BLaER1 (cell line): ENCODE measurements around the gene MAPKAPK2.

Experiments
- H3K27ac ChIP-seq: shearing (Covaris generic); formaldehyde crosslinking; 2 replicates; pipeline ENCODE4 v1.8.1; 2022
- H3K27me3 ChIP-seq: shearing (Covaris generic); formaldehyde crosslinking; 2 replicates; pipeline ENCODE4 v1.8.1; 2022
- H3K36me3 ChIP-seq: shearing (Covaris generic); formaldehyde crosslinking; 2 replicates; pipeline ENCODE4 v1.8.1; 2022
- H3K4me1 ChIP-seq: shearing (Covaris generic); formaldehyde crosslinking; 2 replicates; pipeline ENCODE4 v1.8.1; 2022
- H3K4me2 ChIP-seq: shearing (Covaris generic); formaldehyde crosslinking; 2 replicates; pipeline ENCODE4 v1.8.1; 2022
- H3K4me3 ChIP-seq: shearing (Covaris generic); formaldehyde crosslinking; 2 replicates; pipeline ENCODE4 v1.8.1; 2022
- H3K9ac ChIP-seq: shearing (Covaris generic); formaldehyde crosslinking; 2 replicates; pipeline ENCODE4 v1.8.1; 2022
- H3K9me3 ChIP-seq: shearing (Covaris generic); formaldehyde crosslinking; 2 replicates; pipeline ENCODE4 v1.8.1; 2022
- H4K20me1 ChIP-seq: shearing (Covaris generic); formaldehyde crosslinking; 2 replicates; pipeline ENCODE4 v1.8.1; 2022
- Cebpa-rat ChIP-seq: shearing (Covaris generic); IDR thresholded peaks from 2 replicates; pipeline ENCODE4 v1.8.1; 2022

Gene MAPKAPK2

DNA sequence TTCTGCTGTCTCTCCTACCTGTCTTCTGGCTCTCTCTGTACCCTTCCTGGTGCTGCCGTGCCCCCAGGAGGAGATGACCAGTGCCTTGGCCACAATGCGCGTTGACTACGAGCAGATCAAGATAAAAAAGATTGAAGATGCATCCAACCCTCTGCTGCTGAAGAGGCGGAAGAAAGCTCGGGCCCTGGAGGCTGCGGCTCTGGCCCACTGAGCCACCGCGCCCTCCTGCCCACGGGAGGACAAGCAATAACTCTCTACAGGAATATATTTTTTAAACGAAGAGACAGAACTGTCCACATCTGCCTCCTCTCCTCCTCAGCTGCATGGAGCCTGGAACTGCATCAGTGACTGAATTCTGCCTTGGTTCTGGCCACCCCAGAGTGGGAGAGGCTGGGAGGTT lies 47.8 kb downstream of the MAPKAPK2 start:
- Histone ChIP-seq H3K4me3 (no peak overlapping the region), H3K4me2 (no peak overlapping the region), H3K27ac (no peak overlapping the region), H3K36me3 (peaks cover 100% of the 10 kb centered on the region), H3K4me1 (peaks cover 88% of the 10 kb centered on the region), H3K9ac (no peak overlapping the region), H4K20me1 (peaks cover 99% of the 10 kb centered on the region), H3K9me3 (no peaks in the 10 kb centered on the region), H3K27me3 (no peaks in the 10 kb centered on the region)
- TF ChIP-seq Cebpa-rat: no peak

DNA sequence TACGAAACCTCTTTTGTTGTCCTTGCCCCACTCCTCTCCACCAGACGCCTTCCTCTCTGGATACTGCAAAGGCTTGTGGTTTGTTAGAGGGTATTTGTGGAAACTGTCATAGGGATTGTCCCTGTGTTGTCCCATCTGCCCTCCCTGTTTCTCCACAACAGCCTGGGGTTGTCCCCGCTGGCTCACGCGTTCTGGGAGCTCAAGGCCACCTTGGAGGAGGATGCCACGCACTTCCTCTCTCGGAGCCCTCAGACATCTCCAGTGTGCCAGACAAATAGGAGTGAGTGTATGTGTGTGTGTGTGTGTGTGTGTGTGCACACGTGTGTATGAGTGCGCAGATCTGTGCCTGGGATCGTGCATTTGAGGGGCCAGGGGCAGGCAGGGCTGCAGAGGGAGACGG lies 48.3 kb downstream of the MAPKAPK2 start:
- peaks cover 99% of the 10 kb centered on the region for H4K20me1 ChIP-seq
- no peaks in the 10 kb centered on the region for H3K27me3 ChIP-seq
- no peak overlapping the region for H3K27ac ChIP-seq
- H3K36me3 ChIP-seq: peaks cover 100% of the 10 kb centered on the region
- no peak overlapping the region for H3K4me3 ChIP-seq
- no peak overlapping the region for H3K4me2 ChIP-seq
- peaks cover 88% of the 10 kb centered on the region for H3K4me1 ChIP-seq
- no peak overlapping the region for H3K9ac ChIP-seq
- no peak for TF ChIP-seq Cebpa-rat
- H3K9me3 ChIP-seq: no peaks in the 10 kb centered on the region

- H3K9ac ChIP-seq: no peak overlapping the region
- H3K27me3 ChIP-seq: no peaks in the 10 kb centered on the region
- H4K20me1 ChIP-seq: peaks cover 99% of the 10 kb centered on the region
- peaks cover 88% of the 10 kb centered on the region for H3K4me1 ChIP-seq
- H3K9me3 ChIP-seq: no peaks in the 10 kb centered on the region
- peaks cover 98% of the 10 kb centered on the region for H3K36me3 ChIP-seq
- no peak overlapping the region for H3K4me3 ChIP-seq
- peak overlapping the region; percentile 30; the same call in 1 of the 2 replicates for H3K4me2 ChIP-seq
- H3K27ac ChIP-seq: no peak overlapping the region
- TF ChIP-seq Cebpa-rat: no peak
These were observed 49.9 kb downstream of the MAPKAPK2 start for GRCh38 chr1:206734499-206735142.

GRCh38 chr1:206735553-206736031 lies 50.9 kb downstream of the MAPKAPK2 start:
- H3K4me2 ChIP-seq: peak overlapping the region; percentile 30; the same call in 1 of the 2 replicates
- no peak overlapping the region for H3K27ac ChIP-seq
- H3K9me3 ChIP-seq: no peaks in the 10 kb centered on the region
- TF ChIP-seq Cebpa-rat: no peak
- no peak overlapping the region for H3K4me3 ChIP-seq
- H3K4me1 ChIP-seq: peaks cover 80% of the 10 kb centered on the region
- H3K9ac ChIP-seq: no peak overlapping the region
- H3K27me3 ChIP-seq: no peaks in the 10 kb centered on the region
- H4K20me1 ChIP-seq: peaks cover 89% of the 10 kb centered on the region
- H3K36me3 ChIP-seq: peaks cover 91% of the 10 kb centered on the region

DNA sequence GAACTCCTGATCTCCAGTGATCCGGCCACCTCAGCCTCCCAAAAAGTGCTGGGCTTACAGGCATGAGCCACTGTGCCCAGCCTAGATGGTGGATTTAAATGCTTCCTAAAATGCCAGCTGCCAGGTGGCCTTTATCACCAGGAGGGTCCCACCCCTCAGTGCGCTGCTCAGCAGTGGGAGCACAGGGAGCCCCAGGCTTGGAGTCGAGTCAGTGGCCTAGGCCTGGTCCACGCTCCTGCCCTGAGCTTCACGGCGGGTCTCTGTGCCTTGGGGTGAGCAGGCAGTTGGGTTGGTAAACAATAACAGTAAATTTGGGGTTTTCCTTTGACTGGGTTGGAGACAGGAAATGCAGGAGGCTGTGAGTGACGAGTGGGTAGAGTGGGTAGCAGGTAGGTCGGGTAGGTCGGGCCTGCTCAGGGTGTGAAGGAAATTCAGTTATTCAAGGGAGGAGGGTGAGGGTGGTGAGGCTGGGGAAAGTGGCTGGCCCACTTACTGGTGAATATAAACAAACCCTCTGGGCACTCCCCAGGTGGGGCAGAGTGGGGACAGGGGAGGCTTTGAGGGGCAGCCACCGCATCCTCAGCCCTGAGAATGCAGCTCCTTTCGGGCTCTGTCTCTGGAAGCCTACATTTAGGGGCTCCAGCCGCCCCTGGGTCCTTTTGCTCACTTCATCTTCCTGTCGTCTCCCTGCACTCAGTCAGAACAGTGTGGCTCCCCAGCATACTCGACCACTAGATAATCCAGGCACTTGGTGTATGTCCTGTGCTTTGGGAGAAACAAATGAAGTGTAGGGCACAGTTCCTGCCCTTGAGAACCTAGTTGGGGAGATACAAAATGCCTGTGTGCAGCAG lies 52.4 kb downstream of the MAPKAPK2 start:
- Histone ChIP-seq H3K27ac (peak overlapping the region; percentile 59), H4K20me1 (peaks cover 74% of the 10 kb centered on the region)

DNA sequence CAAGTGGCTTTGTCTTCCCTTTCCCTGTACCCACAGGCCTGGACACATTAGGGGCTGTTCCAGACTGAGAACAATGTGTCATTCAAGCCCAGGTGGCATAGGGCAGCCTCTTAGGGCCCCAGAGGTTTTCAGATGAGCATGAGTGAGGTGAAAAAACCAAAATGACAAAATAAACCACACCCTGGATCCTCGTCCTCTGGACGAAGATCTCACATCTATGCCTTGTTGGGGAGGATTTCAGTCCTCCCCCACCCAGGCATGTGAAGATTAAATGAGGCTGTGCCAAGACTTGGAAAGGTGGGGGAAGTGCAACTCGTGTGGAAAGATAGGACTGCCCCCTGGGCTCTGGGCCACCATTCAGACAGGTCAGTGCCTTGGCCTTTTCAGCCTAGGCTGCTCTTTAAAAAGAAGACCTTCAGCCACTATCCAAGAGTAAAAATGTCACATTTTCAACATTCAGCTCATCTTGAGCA lies 53.1 kb downstream of the MAPKAPK2 start:
- Histone ChIP-seq H3K4me2 (peak overlapping the region; percentile 27; the same call in 1 of the 2 replicates), H3K9me3 (no peaks in the 10 kb centered on the region), H3K9ac (peak overlapping the region; percentile 6; the same call in 1 of the 2 replicates), H3K36me3 (peaks cover 80% of the 10 kb centered on the region), H4K20me1 (peaks cover 67% of the 10 kb centered on the region), H3K4me3 (no peak overlapping the region), H3K27ac (peak overlapping the region; percentile 59), H3K27me3 (no peaks in the 10 kb centered on the region), H3K4me1 (peaks cover 66% of the 10 kb centered on the region)
- no peak for TF ChIP-seq Cebpa-rat

More for the DNA sequence above, 52.4 kb downstream of the MAPKAPK2 start:
- H3K4me2 ChIP-seq: peak overlapping the region; percentile 27; the same call in 1 of the 2 replicates
- H3K27me3 ChIP-seq: no peaks in the 10 kb centered on the region
- H3K4me3 ChIP-seq: no peak overlapping the region
- TF ChIP-seq Cebpa-rat: no peak
- H3K36me3 ChIP-seq: peaks cover 86% of the 10 kb centered on the region
- H3K4me1 ChIP-seq: peaks cover 73% of the 10 kb centered on the region
- no peaks in the 10 kb centered on the region for H3K9me3 ChIP-seq
- H3K9ac ChIP-seq: peak overlapping the region; percentile 7; the same call in 1 of the 2 replicates

- Histone ChIP-seq H3K9me3 (no peaks in the 10 kb centered on the region), H3K4me3 (no peak overlapping the region), H3K36me3 (peaks cover 71% of the 10 kb centered on the region), H3K27me3 (no peaks in the 10 kb centered on the region), H3K9ac (no peak overlapping the region), H3K4me2 (no peak overlapping the region), H3K4me1 (peaks cover 60% of the 10 kb centered on the region), H3K27ac (no peak overlapping the region), H4K20me1 (peaks cover 59% of the 10 kb centered on the region)
- no peak for TF ChIP-seq Cebpa-rat
These were observed 54.0 kb downstream of the MAPKAPK2 start for GRCh38 chr1:206738370-206739366.

DNA sequence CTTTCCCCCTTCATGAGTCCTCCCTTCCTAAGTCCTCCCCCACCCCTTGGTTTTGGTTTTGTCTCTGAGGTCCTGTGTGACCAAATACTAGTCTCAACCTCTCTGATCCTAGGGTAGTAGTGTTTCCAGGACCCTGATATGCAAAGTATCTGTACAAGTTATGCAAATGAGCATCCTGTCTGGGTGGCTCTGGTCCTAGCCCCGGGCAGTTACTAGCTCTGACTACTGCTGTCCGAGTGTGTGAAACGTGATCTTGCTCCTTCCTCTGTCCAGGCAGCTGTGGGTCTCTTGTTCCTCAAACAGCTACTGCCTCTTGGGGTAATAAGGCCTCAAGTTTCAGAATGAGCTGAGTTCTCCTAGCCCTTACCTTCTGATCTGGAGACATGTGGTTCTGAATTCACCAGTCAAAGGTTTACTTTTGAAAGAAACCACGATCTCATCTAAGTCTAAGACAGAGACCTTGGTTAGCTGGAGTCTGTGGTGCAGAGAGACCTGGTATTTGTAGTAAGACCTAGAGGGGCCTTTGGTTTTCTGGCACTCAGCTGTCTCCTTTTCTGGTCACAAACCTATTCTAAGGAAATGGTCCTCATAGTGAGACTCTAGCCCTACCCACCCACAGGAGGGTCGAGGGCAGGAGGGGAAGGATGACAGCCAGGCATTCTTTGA lies 54.8 kb downstream of the MAPKAPK2 start:
- Histone ChIP-seq H4K20me1 (peaks cover 50% of the 10 kb centered on the region), H3K4me2 (no peak overlapping the region), H3K9ac (no peak overlapping the region), H3K27me3 (no peaks in the 10 kb centered on the region), H3K27ac (no peak overlapping the region), H3K36me3 (peaks cover 62% of the 10 kb centered on the region), H3K9me3 (no peaks in the 10 kb centered on the region), H3K4me3 (no peak overlapping the region), H3K4me1 (peaks cover 53% of the 10 kb centered on the region)
- TF ChIP-seq Cebpa-rat: no peak
